Left lung (tissue), 10 donors: ENCODE data around the gene ARSI. TPM values are rescaled to one million over a fixed set of nuclear protein-coding genes. Genes with fewer than 3 reads are reported as not detected.

Source experiments
- ATAC-seq: fragments of 200-7000 bp; cut with Tn5 transposase; one replicate; pipeline ENCODE4 v1.9.1; 2020; ENCODE audit warnings: moderate library complexity
- DNase-seq, 4 donors: peaks; one replicate each; pipeline ENCODE4 v3.0.0-alpha.2; 2013 to 2020
- H3K27ac ChIP-seq, 2 donors: fragments of 200-600 bp; sonication (generic) in 1 of 2; one replicate each; pipeline versions ENCODE4 v1.5.0 to v1.8.0; 2020 to 2021
- H3K27me3 ChIP-seq, 2 donors: fragments of 200-600 bp; sonication (generic) in 1 of 2; one replicate each; pipeline versions ENCODE4 v1.5.0 to v1.8.0; 2020 to 2021
- H3K36me3 ChIP-seq, 2 donors: fragments of 200-600 bp; sonication (generic) in 1 of 2; one replicate each; pipeline versions ENCODE4 v1.5.0 to v1.8.0; 2020 to 2021
- H3K4me1 ChIP-seq, 2 donors: fragments of 200-600 bp; one replicate each; pipeline ENCODE4 v1.8.0; 2021
- H3K4me3 ChIP-seq, 2 donors: fragments of 200-600 bp; sonication (generic) in 1 of 2; one replicate each; pipeline versions ENCODE4 v1.5.0 to v1.8.0; 2020 to 2021; ENCODE audit warnings: mild to moderate bottlenecking in 1 of 2
- H3K9me3 ChIP-seq, 2 donors: fragments of 200-600 bp; sonication (generic) in 1 of 2; one replicate each; pipeline versions ENCODE4 v1.5.0 to v1.8.0; 2020 to 2021
- intact Hi-C, 2 donors: fragments of 100-400 bp; cut with DNase I; formaldehyde crosslinking; loops; one replicate each; pipeline versions ENCODE4 v1.11.2 to v1.14.2; 2022
- polyA plus RNA-seq, 6 donors: library from polyadenylated mRNA; unstranded; fragments of 120-200 nt; gene quantifications; one replicate each; pipeline ENCODE4 v1.2.1, GENCODE V29; 2013; ENCODE audit not compliant: insufficient read length in 6 of 6
- total RNA-seq, 2 donors: library from RNA; stranded (reverse); fragmentation: NEBNext Ultra II Directional; extraction: Animal tissue kit (Norgen Biotek cat#: 25700); gene quantifications; one replicate each; pipeline ENCODE4 v1.2.1, GENCODE V29; 2021
- TF ChIP-seq, protein P1 (sequence below), 2 donors: fragments of 200-600 bp; sonication (generic) in 1 of 2; IDR thresholded peaks; one replicate each; pipeline versions ENCODE4 v1.5.0 to v1.8.0; 2021; ENCODE audit warnings: antibody characterized with exemption in 2 of 2
- donor health status: DM: no; HTN: yes; CAD: no.
- donor health status: DM: no; HTN: no; CAD: no.

The ARSI gene
- total and polyA plus RNA-seq, 8 donors = 6.6 to 31.8 (median 21.5) TPM

DNA sequence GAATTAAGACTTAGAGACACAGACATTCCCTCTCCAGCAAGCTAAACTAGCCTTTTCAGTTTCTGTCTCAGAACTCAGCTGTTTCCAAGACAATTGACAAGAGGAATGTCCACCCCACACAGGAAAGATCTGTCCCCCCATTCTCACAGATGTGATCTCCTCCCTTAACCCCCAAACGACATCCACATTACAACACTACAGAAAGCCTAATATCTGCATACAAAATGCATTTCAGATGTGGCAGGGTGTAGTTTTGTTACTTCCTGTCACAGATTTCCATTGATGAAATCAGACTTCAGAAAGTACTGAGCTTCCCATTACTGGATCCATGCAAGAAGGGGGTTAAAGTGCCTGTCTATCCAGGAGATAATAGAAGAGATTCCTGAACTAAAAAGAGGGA lies 2.9 kb upstream of the ARSI start:
- Histone ChIP-seq H3K4me1 (peaks cover 5 to 13% of the 10 kb centered on the region in 2 donors), H3K36me3 (no peaks in the 10 kb centered on the region), H3K27me3 (peaks cover 11 to 46% of the 10 kb centered on the region in 2 donors), H3K4me3 (no peak overlapping the region), H3K9me3 (no peaks in the 10 kb centered on the region), H3K27ac (peak overlapping the region in 1 of 2 donors; percentile 69)
- ATAC-seq = no peak
- TF ChIP-seq, protein P1, sequence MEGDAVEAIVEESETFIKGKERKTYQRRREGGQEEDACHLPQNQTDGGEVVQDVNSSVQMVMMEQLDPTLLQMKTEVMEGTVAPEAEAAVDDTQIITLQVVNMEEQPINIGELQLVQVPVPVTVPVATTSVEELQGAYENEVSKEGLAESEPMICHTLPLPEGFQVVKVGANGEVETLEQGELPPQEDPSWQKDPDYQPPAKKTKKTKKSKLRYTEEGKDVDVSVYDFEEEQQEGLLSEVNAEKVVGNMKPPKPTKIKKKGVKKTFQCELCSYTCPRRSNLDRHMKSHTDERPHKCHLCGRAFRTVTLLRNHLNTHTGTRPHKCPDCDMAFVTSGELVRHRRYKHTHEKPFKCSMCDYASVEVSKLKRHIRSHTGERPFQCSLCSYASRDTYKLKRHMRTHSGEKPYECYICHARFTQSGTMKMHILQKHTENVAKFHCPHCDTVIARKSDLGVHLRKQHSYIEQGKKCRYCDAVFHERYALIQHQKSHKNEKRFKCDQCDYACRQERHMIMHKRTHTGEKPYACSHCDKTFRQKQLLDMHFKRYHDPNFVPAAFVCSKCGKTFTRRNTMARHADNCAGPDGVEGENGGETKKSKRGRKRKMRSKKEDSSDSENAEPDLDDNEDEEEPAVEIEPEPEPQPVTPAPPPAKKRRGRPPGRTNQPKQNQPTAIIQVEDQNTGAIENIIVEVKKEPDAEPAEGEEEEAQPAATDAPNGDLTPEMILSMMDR (IDR thresholded peaks at IDR 0.05) = no peak
- no peak for DNase-seq
- intact Hi-C loops = no loop called here

DNA sequence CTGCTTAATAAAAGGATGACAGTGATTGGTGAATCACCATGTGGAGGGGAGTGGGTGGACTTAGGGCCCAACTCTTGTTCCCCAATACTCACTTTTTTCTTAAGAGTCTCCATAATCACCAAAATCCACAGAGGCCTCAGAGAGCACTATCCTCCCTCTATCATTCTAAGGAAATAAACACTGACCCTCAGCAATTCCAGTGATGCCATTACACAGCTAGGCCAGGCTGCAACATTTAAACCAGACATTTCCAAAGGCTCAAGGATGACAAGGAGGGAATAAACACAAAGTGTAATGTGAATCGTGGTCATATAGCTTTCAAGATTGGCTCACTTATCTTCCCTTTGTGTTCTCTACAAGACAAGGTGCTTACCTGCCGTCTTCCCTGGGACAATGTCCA lies 2.4 kb upstream of the ARSI start:
- TF ChIP-seq, protein P1 (IDR thresholded peaks at IDR 0.05) = no peak
- Histone ChIP-seq H3K4me1 (peaks cover 5 to 13% of the 10 kb centered on the region in 2 donors), H3K9me3 (no peaks in the 10 kb centered on the region), H3K4me3 (no peak overlapping the region), H3K27me3 (peaks cover 11 to 50% of the 10 kb centered on the region in 2 donors), H3K36me3 (no peaks in the 10 kb centered on the region), H3K27ac (peak overlapping the region in 1 of 2 donors; percentile 69)
- ATAC-seq (no peak), DNase-seq (no peak)
- intact Hi-C loops = no loop called here

DNA sequence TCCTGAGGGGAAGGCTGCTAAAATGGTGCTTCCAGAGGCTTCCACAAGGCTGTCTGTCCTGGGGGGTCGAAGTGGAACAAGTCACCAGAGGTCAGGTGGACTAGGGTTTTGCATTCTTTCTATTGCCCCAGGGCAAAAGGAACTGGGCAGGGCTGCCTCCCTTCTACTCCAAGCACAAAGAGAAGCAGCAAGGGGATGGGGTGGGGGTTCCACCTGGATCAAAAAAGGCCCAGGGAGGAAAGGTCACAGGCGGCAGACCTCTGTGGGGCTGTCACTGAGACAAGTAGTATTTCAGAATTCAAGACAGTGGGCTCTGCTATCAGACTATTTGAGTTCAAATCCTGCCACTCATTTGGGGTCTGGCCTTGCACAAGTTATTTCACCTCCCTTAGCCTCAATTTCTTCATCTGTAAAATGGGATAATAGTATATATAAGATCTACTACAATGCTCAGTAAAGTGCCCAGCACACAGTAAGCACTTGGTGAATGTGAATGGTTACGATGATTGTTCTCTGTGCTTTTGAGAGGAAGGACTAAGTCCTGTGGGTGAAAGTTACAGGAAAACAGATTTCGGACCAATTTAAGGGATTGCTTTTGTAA lies 1.9 kb upstream of the ARSI start:
- TF ChIP-seq, protein P1 (IDR thresholded peaks at IDR 0.05) = no peak
- DNase-seq (no peak), ATAC-seq (no peak)
- peak overlapping the region in 1 of 2 donors; percentile 69 for H3K27ac ChIP-seq
- H3K9me3 ChIP-seq = no peaks in the 10 kb centered on the region
- intact Hi-C loops = no loop called here
- H3K36me3 ChIP-seq = no peaks in the 10 kb centered on the region
- H3K4me1 ChIP-seq = peaks cover 9 to 13% of the 10 kb centered on the region in 2 donors
- peaks cover 11 to 50% of the 10 kb centered on the region in 2 donors for H3K27me3 ChIP-seq
- no peak overlapping the region for H3K4me3 ChIP-seq

DNA sequence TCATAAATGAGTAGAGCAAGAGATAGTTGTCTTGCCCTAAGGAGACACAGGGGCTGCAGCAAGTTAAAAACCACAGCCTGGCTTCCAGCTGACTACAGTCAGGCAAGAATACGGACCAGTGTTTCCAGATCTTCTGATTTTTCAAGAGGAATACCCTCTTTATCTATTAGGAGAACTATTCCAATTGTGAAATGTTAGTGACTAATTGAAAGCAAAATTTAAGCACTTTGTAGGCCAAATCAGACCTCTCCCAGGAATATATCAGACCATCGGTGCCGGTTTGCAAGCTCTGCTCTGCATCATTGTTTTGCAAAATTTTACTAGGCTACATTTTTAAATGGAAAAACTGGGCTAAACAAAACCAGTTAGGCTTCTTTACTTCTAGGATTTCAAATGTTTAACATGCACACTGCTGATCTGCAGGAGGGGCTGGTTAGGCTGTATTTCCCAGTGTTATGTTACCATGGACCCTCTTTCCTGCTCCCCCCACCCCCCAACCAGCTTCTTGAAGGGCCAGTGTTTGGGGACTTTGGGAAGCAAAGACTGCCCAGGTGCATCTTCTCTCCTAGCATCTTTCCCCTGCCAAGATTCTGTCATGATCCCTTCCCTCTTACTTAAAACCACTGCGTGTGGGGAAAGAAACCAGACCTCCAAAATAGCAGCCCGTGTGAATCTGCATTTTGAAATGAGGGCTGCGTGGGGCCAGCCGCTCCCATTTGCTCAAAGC lies 1.1 kb upstream of the ARSI start:
- no peak overlapping the region for H3K4me3 ChIP-seq
- ATAC-seq = peak; percentile 8

More for the DNA sequence above, 1.1 kb upstream of the ARSI start:
- Histone ChIP-seq H3K27ac (peak overlapping the region in 1 of 2 donors; percentile 69), H3K36me3 (no peaks in the 10 kb centered on the region), H3K4me1 (peaks cover 12 to 13% of the 10 kb centered on the region in 2 donors), H3K9me3 (no peaks in the 10 kb centered on the region), H3K27me3 (peaks cover 11 to 50% of the 10 kb centered on the region in 2 donors)
- DNase-seq = peak in 2 of 4 donors; percentile 97 to 99
- intact Hi-C loops = no loop called here
- TF ChIP-seq, protein P1 (IDR thresholded peaks at IDR 0.05) = no peak
